K562 (cell line): ENCODE measurements around the gene SLC8A1. TPM values are rescaled to one million over a fixed set of nuclear protein-coding genes. Genes with fewer than 3 reads are reported as not detected.

ENCODE experiments used
- ATAC-seq: fragments of 200-7000 bp; cut with Tn5 transposase; 3 replicates; pipeline ENCODE4 v1.9.1; 2020; ENCODE audit warnings: moderate library complexity
- BruUV-seq: library from RNA; stranded (reverse); fragments of 400-500 nt; replicated peaks from 2 replicates; lab custom pipeline; 2021; lab: Mats Ljungman, UMichigan
- CTCF ChIA-PET: fragments of 300-600 bp; formaldehyde crosslinking; extraction: SDS; loops from one replicate; lab custom pipeline; 2021; ENCODE audit warnings: low intra/inter-chr PET ratio; lab: Yijun Ruan, JAX
- POLR2A ChIA-PET: fragments of 300-600, 350-650 bp; sonication (Branson Sonifier 250); formaldehyde crosslinking; extraction: SDS; loops from one replicate; lab custom pipeline; 2021; ENCODE audit warnings: antibody characterized with exemption, inconsistent platforms; lab: Yijun Ruan, JAX
- DNase-seq, 4 experiments: peaks; one replicate each; pipeline versions ENCODE4 v3.0.0 to v3.0.0-alpha.2; 2011 to 2018; ENCODE audit warnings: low spot score in 3 of 4, mixed read lengths in 3 of 4; ENCODE audit errors: extremely low read depth in 1 of 4
- FAIRE-seq: peaks from 2 replicates; lab custom pipeline; 2011; peaks lifted over from hg19 to GRCh38; lab: Jason Lieb, UNC
- H2AFZ ChIP-seq: 2 replicates; pipeline ENCODE4 v1.6.0; 2011; ENCODE audit warnings: low read depth, low read length, control low read depth, inconsistent platforms
- H3K27ac ChIP-seq: fragments of 200-600 bp; 3 replicates; pipeline ENCODE4 v1.8.0; 2011; ENCODE audit warnings: low read depth, mild to moderate bottlenecking, control low read depth, inconsistent platforms, low read length, moderate library complexity, mixed read lengths; ENCODE audit errors: extremely low read depth
- H3K27me3 ChIP-seq, 2 experiments: fragments of 300-600 bp in 1 of 2; 2 replicates in 1 of 2; 3 replicates in 1 of 2; pipeline versions ENCODE4 v1.6.0 to v1.8.0; 2011; ENCODE audit warnings: inconsistent platforms in 2 of 2, low read length in 2 of 2, mild to moderate bottlenecking in 1 of 2, mixed read lengths in 1 of 2, moderate library complexity in 1 of 2; ENCODE audit not compliant: control insufficient read depth in 2 of 2, insufficient read depth in 2 of 2
- H3K36me3 ChIP-seq: fragments of 300-600 bp; 3 replicates; pipeline ENCODE4 v1.8.0; 2011; ENCODE audit warnings: mild to moderate bottlenecking, low read length, inconsistent platforms; ENCODE audit not compliant: control insufficient read depth, insufficient read depth
- H3K4me1 ChIP-seq, 2 experiments: fragments of 200-600 bp in 1 of 2; replicated peaks in 1 of 2; 2 replicates in 1 of 2; 3 replicates in 1 of 2; pipeline versions ENCODE4 v1.5.1 to v1.8.0; 2011; ENCODE audit warnings: inconsistent platforms in 2 of 2, low read length in 2 of 2, mild to moderate bottlenecking in 1 of 2, mixed read lengths in 1 of 2, moderate library complexity in 1 of 2; ENCODE audit not compliant: control insufficient read depth in 2 of 2, insufficient read depth in 2 of 2
- H3K4me2 ChIP-seq: 2 replicates; pipeline ENCODE4 v1.6.1; 2011; ENCODE audit warnings: low read length, control low read depth, inconsistent platforms, mixed read lengths; ENCODE audit not compliant: insufficient read depth
- H3K4me3 ChIP-seq: fragments of 200-600 bp; sonication (generic), shearing (Covaris generic); 2 replicates; pipeline ENCODE4 v1.5.1; 2016; ENCODE audit warnings: control low read depth, inconsistent platforms
- H3K79me2 ChIP-seq: fragments of 200-600 bp; 3 replicates; pipeline ENCODE4 v1.8.0; 2011; ENCODE audit warnings: low read length, inconsistent platforms; ENCODE audit not compliant: control insufficient read depth, insufficient read depth
- H3K9ac ChIP-seq, 2 experiments: 2 replicates each; pipeline versions ENCODE4 v1.6.0 to v1.6.1; 2011; ENCODE audit warnings: low read depth in 2 of 2, low read length in 2 of 2, control low read depth in 1 of 2, inconsistent platforms in 1 of 2, mild to moderate bottlenecking in 1 of 2, mixed read lengths in 1 of 2; ENCODE audit not compliant: insufficient read depth in 1 of 2
- H3K9me1 ChIP-seq: one replicate; pipeline ENCODE4 v1.6.0; 2011; ENCODE audit warnings: inconsistent platforms, mild to moderate bottlenecking, low read length, moderate library complexity; ENCODE audit not compliant: control insufficient read depth, insufficient read depth
- H3K9me3 ChIP-seq: replicated peaks from 2 replicates; pipeline ENCODE4 v1.5.1; 2011; ENCODE audit warnings: low read depth, low read length, inconsistent platforms; ENCODE audit not compliant: control insufficient read depth, insufficient read depth
- H4K20me1 ChIP-seq: replicated peaks from 2 replicates; pipeline ENCODE4 v1.6.1; 2011; ENCODE audit warnings: low read length, inconsistent platforms, mixed read lengths; ENCODE audit not compliant: control insufficient read depth, insufficient read depth
- CAMTA2 ChIP-seq: fragments of 250-450 bp; sonication (Bioruptor Pico); conservative IDR thresholded peaks from 2 replicates; pipeline ENCODE4 v1.5.1; 2022
- FOXM1 ChIP-seq, 2 experiments: fragments of 450-650 bp in 1 of 2; sonication (generic) in 1 of 2; formaldehyde crosslinking in 1 of 2; IDR thresholded peaks; 2 replicates each; pipeline versions ENCODE4 v1.6.1 to v1.9.0; 2017 to 2022; ENCODE audit warnings: low read depth in 2 of 2, mild to moderate bottlenecking in 2 of 2, missing genetic modification reagents in 1 of 2, moderate library complexity in 1 of 2
- GATAD2B ChIP-seq: fragments of 450-650 bp; IDR thresholded peaks from 2 replicates; pipeline ENCODE4 v1.6.1; 2017; ENCODE audit warnings: mild to moderate bottlenecking, borderline replicate concordance
- MEF2A ChIP-seq: IDR thresholded peaks from 2 replicates; pipeline ENCODE4 v1.6.1; 2011; ENCODE audit warnings: low read depth, mild to moderate bottlenecking, low read length, moderate library complexity; ENCODE audit not compliant: control insufficient read depth
- OTX1 ChIP-seq: fragments of 450-650 bp; formaldehyde crosslinking; IDR thresholded peaks from 2 replicates; pipeline ENCODE4 v1.4.0; 2022; ENCODE audit warnings: mild to moderate bottlenecking
- POLR2AphosphoS2 ChIP-seq: IDR thresholded peaks from 2 replicates; pipeline ENCODE4 v1.6.1; 2012; ENCODE audit warnings: low read length, improper control_type of control experiment
- PURB ChIP-seq: sonication (generic); formaldehyde crosslinking; IDR thresholded peaks from 2 replicates; pipeline ENCODE4 v1.9.0; 2021; ENCODE audit warnings: low read depth, mild to moderate bottlenecking, missing genetic modification reagents
- ZNF23 ChIP-seq: fragments of 250-450 bp; sonication (Bioruptor Pico); IDR thresholded peaks from 2 replicates; pipeline ENCODE4 v1.4.0; 2020; ENCODE audit warnings: mild to moderate bottlenecking
- ZNF551 ChIP-seq: fragments of 250-450 bp; sonication (Bioruptor Pico); IDR thresholded peaks from 2 replicates; pipeline ENCODE4 v1.5.0; 2021; ENCODE audit warnings: mild to moderate bottlenecking, moderate library complexity
- ZNF717 ChIP-seq: fragments of 250-450 bp; sonication (Bioruptor Pico); IDR thresholded peaks from 2 replicates; pipeline ENCODE4 v1.5.0; 2021
- WGBS: fragments of 100-300 bp; shearing (Covaris generic); methylation state at CpG from one replicate; pipeline ENCODE4 v1.1.6; 2016; ENCODE audit warnings: low coverage, mixed read lengths; ENCODE audit not compliant: insufficient coverage; ENCODE audit errors: missing lambda C conversion rate; 5-methylcytosine and 5-hydroxymethylcytosine counted together
- in situ Hi-C: fragments of 300-500 bp; cut with MboI; formaldehyde crosslinking; loops from 4 replicates; pipeline ENCODE4 v1.15.0; 2018; ENCODE audit warnings: inconsistent platforms, mixed read lengths
- intact Hi-C: fragments of 100-400 bp; cut with micrococcal nuclease; formaldehyde crosslinking; loops from 2 replicates; pipeline ENCODE4 v1.14.2; 2022
- polyA plus RNA-seq, 8 experiments: library from polyadenylated mRNA; depleted of rRNA in 4 of 8; stranded (reverse) in 5 of 8; unstranded in 3 of 8; fragments of >200 nt; fragmentation: Nextera tagmentation in 2 of 8; fragmentation: Illumina TruSeq in 1 of 8; extraction: Ambion mirVana in 2 of 8; extraction: Trizol in 1 of 8; gene quantifications; 2 replicates each; pipeline versions ENCODE4 v1.2.1 to v1.2.3, GENCODE V29; 2011 to 2014; ENCODE audit warnings: inconsistent platforms in 1 of 8, missing spikeins in 1 of 8
- total RNA-seq, 7 experiments: library from RNA; depleted of rRNA in 6 of 7; stranded (reverse); fragments of >200 nt in 6 of 7; fragmentation: Illumina TruSeq in 2 of 7; extraction: Trizol in 2 of 7; gene quantifications; 2 replicates each; pipeline versions ENCODE4 v1.2.1 to v1.2.3, GENCODE V29; 2011 to 2021; ENCODE audit warnings: low replicate concordance in 1 of 7
- TF ChIP-seq, protein P1 (sequence below): fragments of 250-450 bp; sonication (Bioruptor Pico); IDR thresholded peaks from 2 replicates; pipeline ENCODE4 v1.4.0; 2020; ENCODE audit warnings: mild to moderate bottlenecking, moderate library complexity
- TF ChIP-seq, protein P2 (sequence below): fragments of 250-450 bp; sonication (Bioruptor Pico); IDR thresholded peaks from 2 replicates; pipeline ENCODE4 v1.9.0; 2021; ENCODE audit warnings: mild to moderate bottlenecking

SLC8A1 gene
- total and polyA plus RNA-seq, 9 of the 15 experiments (the other 6 are each of a cell fraction or from before 2014, with no cell fraction given): not detected

DNA sequence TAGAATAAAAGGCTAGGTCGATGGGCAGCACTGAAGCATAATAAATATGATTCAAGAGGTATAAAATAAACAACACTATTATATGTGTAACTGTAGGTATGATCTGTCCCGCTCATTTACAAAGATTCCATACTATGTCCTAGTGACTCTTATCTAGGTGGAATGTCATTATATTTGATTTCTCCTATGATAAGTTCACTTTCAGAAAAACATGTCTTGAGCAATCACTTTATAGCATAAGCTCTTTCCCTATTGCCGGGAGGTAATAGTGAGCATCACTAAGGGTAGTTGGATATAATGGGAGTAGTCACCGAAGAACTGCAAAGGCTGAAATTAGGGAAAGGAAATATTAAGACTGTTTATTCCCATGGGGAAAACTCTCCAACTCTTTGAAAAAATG lies 342.5 kb downstream of the SLC8A1 start:
- Histone ChIP-seq H3K9ac (no peak overlapping the region), H3K4me2 (no peak overlapping the region), H3K36me3 (no peaks in the 10 kb centered on the region), H2AFZ (no peak overlapping the region), H3K4me3 (no peak overlapping the region), H3K9me3 (no peaks in the 10 kb centered on the region), H3K79me2 (no peaks in the 10 kb centered on the region), H3K27ac (no peak overlapping the region), H4K20me1 (no peaks in the 10 kb centered on the region), H3K9me1 (no peaks in the 10 kb centered on the region), H3K27me3 (no peaks in the 10 kb centered on the region), H3K4me1 (no peaks in the 10 kb centered on the region)
- ATAC-seq (no peak), DNase-seq (no peak), FAIRE-seq (no peak)
- POLR2A ChIA-PET: no interaction called here
- intact Hi-C loops (no loop called here), in situ Hi-C loops (no loop called here)
- CTCF ChIA-PET: no interaction called here
- WGBS: 1% methylated on average over 4 of the region's 4 CpGs
- BruUV-seq: no TSS peak
- TF ChIP-seq PURB (CRISPR knock-in tag) (no peak), ZNF717 (CRISPR knock-in tag) (no peak), ZNF23 (CRISPR knock-in tag) (no peak), CAMTA2 (CRISPR knock-in tag) (no peak), OTX1 (CRISPR knock-in tag) (no peak), GATAD2B (no peak), MEF2A (no peak), ZNF551 (no peak), FOXM1 (IDR thresholded peaks at IDR 0.05; ENCODE audit: low read depth) (no peak), FOXM1 (CRISPR knock-in tag; IDR thresholded peaks at IDR 0.05; ENCODE audit: low read depth) (no peak), POLR2AphosphoS2 (no peak)
- TF ChIP-seq, protein P1, sequence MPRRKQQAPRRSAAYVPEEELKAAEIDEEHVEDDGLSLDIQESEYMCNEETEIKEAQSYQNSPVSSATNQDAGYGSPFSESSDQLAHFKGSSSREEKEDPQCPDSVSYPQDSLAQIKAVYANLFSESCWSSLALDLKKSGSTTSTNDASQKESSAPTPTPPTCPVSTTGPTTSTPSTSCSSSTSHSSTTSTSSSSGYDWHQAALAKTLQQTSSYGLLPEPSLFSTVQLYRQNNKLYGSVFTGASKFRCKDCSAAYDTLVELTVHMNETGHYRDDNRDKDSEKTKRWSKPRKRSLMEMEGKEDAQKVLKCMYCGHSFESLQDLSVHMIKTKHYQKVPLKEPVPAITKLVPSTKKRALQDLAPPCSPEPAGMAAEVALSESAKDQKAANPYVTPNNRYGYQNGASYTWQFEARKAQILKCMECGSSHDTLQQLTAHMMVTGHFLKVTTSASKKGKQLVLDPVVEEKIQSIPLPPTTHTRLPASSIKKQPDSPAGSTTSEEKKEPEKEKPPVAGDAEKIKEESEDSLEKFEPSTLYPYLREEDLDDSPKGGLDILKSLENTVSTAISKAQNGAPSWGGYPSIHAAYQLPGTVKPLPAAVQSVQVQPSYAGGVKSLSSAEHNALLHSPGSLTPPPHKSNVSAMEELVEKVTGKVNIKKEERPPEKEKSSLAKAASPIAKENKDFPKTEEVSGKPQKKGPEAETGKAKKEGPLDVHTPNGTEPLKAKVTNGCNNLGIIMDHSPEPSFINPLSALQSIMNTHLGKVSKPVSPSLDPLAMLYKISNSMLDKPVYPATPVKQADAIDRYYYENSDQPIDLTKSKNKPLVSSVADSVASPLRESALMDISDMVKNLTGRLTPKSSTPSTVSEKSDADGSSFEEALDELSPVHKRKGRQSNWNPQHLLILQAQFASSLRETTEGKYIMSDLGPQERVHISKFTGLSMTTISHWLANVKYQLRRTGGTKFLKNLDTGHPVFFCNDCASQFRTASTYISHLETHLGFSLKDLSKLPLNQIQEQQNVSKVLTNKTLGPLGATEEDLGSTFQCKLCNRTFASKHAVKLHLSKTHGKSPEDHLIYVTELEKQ: no peak
- TF ChIP-seq, protein P2, sequence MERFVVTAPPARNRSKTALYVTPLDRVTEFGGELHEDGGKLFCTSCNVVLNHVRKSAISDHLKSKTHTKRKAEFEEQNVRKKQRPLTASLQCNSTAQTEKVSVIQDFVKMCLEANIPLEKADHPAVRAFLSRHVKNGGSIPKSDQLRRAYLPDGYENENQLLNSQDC: no peak
